ENCODE results near the gene ADGRL1. TPM values are rescaled to one million over a fixed set of nuclear protein-coding genes. Genes with fewer than 3 reads are reported as not detected.
A peak's percentile ranks its signal among the peaks of the same experiment; 100 is the strongest.

Gene ADGRL1
- total and polyA plus RNA-seq, 10 of the 15 experiments (the other 5 are each of a cell fraction or from before 2014, with no cell fraction given), result 0.05 to 4.8 (median 0.71) TPM

- TF ChIP-seq, protein P1, sequence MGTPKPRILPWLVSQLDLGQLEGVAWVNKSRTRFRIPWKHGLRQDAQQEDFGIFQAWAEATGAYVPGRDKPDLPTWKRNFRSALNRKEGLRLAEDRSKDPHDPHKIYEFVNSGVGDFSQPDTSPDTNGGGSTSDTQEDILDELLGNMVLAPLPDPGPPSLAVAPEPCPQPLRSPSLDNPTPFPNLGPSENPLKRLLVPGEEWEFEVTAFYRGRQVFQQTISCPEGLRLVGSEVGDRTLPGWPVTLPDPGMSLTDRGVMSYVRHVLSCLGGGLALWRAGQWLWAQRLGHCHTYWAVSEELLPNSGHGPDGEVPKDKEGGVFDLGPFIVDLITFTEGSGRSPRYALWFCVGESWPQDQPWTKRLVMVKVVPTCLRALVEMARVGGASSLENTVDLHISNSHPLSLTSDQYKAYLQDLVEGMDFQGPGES (IDR thresholded peaks at IDR 0.05), result peak; percentile 99
- no peak for TF ChIP-seq POU2F2 (IDR thresholded peaks at IDR 0.05; ENCODE audit: borderline replicate concordance, low read depth, low read length)
- TF ChIP-seq KAT2A (conservative IDR thresholded peaks at IDR 0.05; ENCODE audit: control insufficient read depth, low read depth, low read length), result no peak
- no peak for TF ChIP-seq BACH1 (IDR thresholded peaks at IDR 0.05; ENCODE audit: borderline replicate concordance)
- TF ChIP-seq SKIL (IDR thresholded peaks at IDR 0.05; ENCODE audit: low read depth, poor library complexity, severe bottlenecking), result no peak
- TF ChIP-seq SPI1 (IDR thresholded peaks at IDR 0.05; ENCODE audit: borderline replicate concordance, insufficient read depth, low read depth, low read length), result no peak
- TF ChIP-seq, protein P2, sequence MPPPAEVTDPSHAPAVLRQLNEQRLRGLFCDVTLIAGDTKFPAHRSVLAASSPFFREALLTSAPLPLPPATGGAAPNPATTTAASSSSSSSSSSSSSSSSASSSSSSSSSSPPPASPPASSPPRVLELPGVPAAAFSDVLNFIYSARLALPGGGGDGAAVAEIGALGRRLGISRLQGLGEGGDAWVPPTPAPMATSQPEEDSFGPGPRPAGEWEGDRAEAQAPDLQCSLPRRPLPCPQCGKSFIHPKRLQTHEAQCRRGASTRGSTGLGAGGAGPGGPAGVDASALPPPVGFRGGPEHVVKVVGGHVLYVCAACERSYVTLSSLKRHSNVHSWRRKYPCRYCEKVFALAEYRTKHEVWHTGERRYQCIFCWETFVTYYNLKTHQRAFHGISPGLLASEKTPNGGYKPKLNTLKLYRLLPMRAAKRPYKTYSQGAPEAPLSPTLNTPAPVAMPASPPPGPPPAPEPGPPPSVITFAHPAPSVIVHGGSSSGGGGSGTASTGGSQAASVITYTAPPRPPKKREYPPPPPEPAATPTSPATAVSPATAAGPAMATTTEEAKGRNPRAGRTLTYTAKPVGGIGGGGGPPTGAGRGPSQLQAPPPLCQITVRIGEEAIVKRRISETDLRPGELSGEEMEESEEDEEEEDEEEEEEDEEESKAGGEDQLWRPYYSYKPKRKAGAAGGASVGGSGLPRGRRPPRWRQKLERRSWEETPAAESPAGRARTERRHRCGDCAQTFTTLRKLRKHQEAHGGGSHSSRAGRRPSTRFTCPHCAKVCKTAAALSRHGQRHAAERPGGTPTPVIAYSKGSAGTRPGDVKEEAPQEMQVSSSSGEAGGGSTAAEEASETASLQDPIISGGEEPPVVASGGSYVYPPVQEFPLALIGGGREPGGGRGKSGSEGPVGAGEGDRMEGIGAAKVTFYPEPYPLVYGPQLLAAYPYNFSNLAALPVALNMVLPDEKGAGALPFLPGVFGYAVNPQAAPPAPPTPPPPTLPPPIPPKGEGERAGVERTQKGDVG (CRISPR knock-in tag; IDR thresholded peaks at IDR 0.05), result no peak
- TF ChIP-seq BCL11A (IDR thresholded peaks at IDR 0.05; ENCODE audit: low read depth, low read length), result no peak
- TF ChIP-seq HDGF (IDR thresholded peaks at IDR 0.05), result peak; percentile 67; the same call in 1 of the 2 replicates
- peak; percentile 30; the same call in 1 of the 2 replicates for TF ChIP-seq RUNX3 (IDR thresholded peaks at IDR 0.05; ENCODE audit: low read length)
- no peak for TF ChIP-seq FOXK2 (IDR thresholded peaks at IDR 0.05)
- TF ChIP-seq, protein P3, sequence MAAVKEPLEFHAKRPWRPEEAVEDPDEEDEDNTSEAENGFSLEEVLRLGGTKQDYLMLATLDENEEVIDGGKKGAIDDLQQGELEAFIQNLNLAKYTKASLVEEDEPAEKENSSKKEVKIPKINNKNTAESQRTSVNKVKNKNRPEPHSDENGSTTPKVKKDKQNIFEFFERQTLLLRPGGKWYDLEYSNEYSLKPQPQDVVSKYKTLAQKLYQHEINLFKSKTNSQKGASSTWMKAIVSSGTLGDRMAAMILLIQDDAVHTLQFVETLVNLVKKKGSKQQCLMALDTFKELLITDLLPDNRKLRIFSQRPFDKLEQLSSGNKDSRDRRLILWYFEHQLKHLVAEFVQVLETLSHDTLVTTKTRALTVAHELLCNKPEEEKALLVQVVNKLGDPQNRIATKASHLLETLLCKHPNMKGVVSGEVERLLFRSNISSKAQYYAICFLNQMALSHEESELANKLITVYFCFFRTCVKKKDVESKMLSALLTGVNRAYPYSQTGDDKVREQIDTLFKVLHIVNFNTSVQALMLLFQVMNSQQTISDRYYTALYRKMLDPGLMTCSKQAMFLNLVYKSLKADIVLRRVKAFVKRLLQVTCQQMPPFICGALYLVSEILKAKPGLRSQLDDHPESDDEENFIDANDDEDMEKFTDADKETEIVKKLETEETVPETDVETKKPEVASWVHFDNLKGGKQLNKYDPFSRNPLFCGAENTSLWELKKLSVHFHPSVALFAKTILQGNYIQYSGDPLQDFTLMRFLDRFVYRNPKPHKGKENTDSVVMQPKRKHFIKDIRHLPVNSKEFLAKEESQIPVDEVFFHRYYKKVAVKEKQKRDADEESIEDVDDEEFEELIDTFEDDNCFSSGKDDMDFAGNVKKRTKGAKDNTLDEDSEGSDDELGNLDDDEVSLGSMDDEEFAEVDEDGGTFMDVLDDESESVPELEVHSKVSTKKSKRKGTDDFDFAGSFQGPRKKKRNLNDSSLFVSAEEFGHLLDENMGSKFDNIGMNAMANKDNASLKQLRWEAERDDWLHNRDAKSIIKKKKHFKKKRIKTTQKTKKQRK (IDR thresholded peaks at IDR 0.05; ENCODE audit: low read depth, low read length), result peak; percentile 95
- TF ChIP-seq DPF2 (IDR thresholded peaks at IDR 0.05), result peak; percentile 98
- TF ChIP-seq RELA (IDR thresholded peaks at IDR 0.05; ENCODE audit: borderline replicate concordance, partially characterized antibody), result peak; percentile 32
- no peak for TF ChIP-seq BMI1 (IDR thresholded peaks at IDR 0.05; ENCODE audit: borderline replicate concordance)
- no peak for TF ChIP-seq CBX3 (IDR thresholded peaks at IDR 0.05; ENCODE audit: borderline replicate concordance, low read depth)
- TF ChIP-seq RAD21 (IDR thresholded peaks at IDR 0.05; ENCODE audit: insufficient read depth, low read depth, low read length), result no peak
- TF ChIP-seq ZZZ3 (IDR thresholded peaks at IDR 0.05; ENCODE audit: control insufficient read depth, insufficient read length, low read depth), result no peak
- no peak for TF ChIP-seq ATF7 (IDR thresholded peaks at IDR 0.05; ENCODE audit: low read depth)
- TF ChIP-seq SIX5 (IDR thresholded peaks at IDR 0.05; ENCODE audit: low read depth, low read length, severe bottlenecking), result peak; percentile 27
- peak; percentile 93 for TF ChIP-seq FOS (IDR thresholded peaks at IDR 0.05; ENCODE audit: borderline replicate concordance, extremely low read depth, insufficient read length)
- TF ChIP-seq CHD2 (IDR thresholded peaks at IDR 0.05; ENCODE audit: borderline replicate concordance, low read depth, low read length), result peak; percentile 98
Measured at GRCh38 chr19:14117668-14118164, 88.3 kb downstream of the ADGRL1 start, which contains the start of gene PRKACA (continued).

Measured in GM12878 (cell line).